Activated T-cell treated with anti-CD3 and anti-CD28 coated beads for 24 hours (primary cell): ENCODE results near the gene CNTROB.

ENCODE experiments used
- DNase-seq: peaks from one replicate; pipeline ENCODE4 v3.0.0-alpha.2; 2020; ENCODE audit warnings: low read depth

CNTROB gene, protein sequence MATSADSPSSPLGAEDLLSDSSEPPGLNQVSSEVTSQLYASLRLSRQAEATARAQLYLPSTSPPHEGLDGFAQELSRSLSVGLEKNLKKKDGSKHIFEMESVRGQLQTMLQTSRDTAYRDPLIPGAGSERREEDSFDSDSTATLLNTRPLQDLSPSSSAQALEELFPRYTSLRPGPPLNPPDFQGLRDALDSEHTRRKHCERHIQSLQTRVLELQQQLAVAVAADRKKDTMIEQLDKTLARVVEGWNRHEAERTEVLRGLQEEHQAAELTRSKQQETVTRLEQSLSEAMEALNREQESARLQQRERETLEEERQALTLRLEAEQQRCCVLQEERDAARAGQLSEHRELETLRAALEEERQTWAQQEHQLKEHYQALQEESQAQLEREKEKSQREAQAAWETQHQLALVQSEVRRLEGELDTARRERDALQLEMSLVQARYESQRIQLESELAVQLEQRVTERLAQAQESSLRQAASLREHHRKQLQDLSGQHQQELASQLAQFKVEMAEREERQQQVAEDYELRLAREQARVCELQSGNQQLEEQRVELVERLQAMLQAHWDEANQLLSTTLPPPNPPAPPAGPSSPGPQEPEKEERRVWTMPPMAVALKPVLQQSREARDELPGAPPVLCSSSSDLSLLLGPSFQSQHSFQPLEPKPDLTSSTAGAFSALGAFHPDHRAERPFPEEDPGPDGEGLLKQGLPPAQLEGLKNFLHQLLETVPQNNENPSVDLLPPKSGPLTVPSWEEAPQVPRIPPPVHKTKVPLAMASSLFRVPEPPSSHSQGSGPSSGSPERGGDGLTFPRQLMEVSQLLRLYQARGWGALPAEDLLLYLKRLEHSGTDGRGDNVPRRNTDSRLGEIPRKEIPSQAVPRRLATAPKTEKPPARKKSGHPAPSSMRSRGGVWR

DNA sequence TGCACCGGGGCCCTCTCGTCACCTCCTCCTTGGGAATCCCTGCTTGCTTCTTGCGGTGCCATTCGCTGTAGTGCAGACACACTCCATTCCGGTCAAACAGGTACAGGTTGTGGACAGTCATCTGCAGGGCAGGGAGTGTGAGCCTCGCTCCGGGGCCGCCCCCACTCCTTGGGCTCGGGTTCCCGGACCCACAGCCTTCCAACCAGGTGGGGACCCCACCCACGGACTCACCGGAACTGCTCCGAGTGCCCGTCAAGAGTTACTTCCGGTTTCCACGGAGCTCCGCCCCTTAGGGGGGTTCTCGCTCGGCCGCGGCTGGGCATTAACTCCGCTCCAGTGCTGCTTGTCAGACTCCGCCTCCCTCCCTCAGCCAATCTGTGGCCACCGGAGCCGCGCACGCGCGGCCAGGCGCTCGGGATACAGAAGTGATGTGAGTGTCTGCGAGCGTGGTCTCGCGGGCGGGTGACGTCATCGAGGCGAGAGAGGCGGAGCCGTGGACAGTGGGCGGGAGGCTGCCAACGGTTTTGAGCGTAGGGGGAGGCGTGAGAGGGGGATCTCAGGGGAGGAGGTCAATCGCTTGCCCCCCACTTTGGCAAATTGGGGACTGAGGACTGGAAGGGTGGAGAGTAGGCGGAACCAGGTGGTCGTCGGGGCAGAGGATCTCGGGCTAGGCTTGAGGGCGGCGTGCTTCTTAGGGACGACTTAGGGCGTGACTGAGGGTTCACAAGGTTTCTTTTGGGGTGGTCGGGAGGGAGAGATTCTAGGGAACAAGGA is at the start of gene CNTROB, which contains the start of gene TRAPPC1:
CNTROB (plus strand) TSS at position 498 of the 774 bp plus-strand sequence. CDS start 874 bp downstream, outside the sequence.
TRAPPC1 (minus strand) TSS at position 238 of the 774 bp plus-strand sequence; CDS start at position 121, 117 bp downstream.
- peak; percentile 99 for DNase-seq

GRCh38 chr17:7882629-7883028 is 49.4 kb upstream of the CNTROB start:
- DNase-seq: no peak

- peak; percentile 27 for DNase-seq
Measured at GRCh38 chr17:7883781-7884386, 48.1 kb upstream of the CNTROB start.

DNA sequence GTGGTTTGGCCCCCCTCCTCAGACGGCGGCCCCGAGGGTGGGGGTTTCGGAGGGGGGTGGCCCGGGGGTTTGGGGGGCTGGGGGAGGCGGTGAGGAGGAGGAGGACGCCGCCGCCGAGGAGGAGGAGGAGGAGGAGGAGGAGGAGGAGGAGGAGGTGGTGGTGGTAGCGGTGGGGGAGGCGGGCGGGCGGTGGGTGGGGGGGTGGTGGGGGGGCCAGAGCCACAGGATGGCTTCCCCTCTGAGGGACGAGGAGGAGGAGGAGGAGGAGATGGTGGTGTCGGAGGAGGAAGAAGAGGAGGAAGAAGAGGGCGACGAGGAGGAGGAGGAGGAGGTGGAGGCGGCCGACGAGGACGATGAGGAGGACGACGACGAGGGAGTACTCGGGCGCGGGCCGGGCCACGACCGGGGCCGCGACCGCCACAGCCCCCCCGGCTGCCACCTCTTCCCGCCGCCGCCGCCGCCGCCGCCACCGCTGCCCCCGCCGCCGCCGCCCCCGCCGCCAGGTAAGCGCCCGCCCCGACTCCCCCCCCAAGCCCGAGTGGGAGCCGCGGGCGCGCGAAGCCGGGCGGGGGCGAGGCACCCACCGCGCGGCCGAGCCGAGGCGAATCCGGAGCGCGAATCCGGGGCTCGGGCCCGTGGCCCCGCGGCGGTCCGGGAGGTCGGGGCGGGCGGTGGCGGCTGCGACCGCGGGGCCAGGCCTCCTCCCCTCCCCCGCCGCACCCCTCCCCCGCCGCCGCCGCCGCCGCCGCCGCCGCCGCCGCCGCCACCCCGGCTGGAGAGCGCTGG is 47.2 kb upstream of the CNTROB start:
- DNase-seq: peak; percentile 18

GRCh38 chr17:7885367-7886226 is 46.4 kb upstream of the CNTROB start:
- DNase-seq: peak; percentile 21

GRCh38 chr17:7886227-7887037 is 45.6 kb upstream of the CNTROB start:
- DNase-seq: peak; percentile 33

DNA sequence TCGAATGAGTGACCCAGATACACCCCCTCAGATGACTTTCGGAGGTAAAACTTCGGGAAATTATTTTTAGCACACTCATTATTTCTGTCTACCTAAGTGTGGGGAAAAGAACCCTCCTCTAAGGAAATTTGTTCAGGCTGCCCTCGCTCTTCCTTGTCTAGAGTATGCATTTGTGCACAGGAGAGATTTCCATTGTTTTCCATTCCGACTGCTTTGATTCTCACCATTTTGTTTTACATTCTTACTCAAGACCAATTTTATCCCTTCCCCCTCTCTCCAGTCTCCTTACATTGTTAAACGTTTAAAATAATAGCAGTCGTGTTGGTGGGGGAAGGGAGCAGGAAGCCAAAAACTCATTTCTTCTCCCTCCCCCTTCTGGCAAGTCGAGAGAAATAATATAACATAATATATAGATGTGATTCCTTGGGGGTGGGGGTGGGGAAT is 44.9 kb upstream of the CNTROB start:
- no peak for DNase-seq

DNA sequence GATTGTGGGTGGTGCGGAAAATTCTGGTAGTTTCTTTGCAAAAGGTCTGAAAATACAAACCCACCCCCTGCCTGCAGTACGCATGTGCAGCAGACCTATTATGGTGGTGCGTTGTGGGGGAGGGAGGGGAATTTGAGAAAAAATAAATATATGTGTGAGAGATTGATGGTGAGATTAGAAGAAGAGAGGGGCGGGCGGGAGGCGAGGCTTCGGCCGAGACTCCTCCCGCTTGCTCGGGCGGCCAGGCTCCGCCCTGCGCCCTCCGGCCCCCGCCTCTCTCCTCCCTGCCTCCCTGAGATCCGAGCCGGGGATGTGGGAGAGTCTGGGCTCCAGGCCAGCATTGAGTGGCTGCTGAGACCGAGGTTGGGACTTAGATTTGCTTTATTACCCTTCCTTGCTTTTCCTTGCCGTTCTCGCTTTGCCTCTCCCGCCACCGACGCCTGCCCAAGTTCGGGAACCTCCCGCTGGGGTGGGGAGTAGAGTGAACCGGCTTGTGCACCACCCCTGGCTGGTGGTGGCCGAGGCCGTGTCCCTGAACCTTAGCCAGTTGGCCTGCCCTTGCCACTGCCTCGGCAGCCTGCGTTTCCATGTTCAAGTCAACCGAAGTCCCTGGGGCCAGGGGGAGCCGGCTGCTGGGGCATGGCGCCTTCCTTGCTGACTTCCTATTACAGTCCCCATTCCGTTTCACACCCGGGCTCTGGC is 44.4 kb upstream of the CNTROB start:
- DNase-seq: peak; percentile 88

DNA sequence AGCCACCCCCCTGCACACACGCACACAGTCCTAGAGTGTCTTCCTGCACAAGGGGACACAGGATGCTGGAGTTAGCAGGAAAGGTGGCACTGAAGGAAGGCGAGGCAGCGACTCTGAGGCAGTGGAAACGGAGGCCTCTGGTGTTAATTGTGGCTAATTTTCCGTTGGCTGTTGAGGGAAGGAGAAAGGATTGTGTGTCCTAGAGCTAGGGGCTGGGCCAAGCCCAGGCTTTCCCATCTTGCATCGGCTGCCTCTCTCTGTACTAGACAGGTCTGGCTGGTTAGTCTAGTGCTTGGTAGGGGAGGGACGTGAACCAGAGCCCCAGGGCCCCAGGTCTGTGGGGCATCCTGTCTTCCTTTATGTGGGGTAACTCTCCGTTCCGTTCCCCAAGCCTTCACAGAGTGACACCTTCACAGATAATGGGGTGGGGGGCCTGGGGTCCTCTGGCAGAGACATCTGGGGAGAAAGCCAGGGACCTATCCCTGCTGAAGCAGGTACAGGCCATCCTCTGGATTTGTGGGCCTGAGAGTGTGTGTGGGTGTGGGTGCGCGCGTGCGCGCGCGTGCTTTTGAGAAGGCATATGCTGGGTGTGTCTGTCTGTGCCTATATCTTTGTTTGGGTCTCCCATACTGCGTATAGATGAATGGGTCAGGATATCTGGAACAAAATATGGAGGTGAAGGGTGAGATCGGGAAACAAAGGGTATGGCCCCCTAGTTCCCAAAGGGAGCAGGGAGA is 43.7 kb upstream of the CNTROB start, which contains the start of gene CHD3:
CHD3 (plus strand) TSS at position 606 of the 737 bp plus-strand sequence. CDS start 212 bp downstream, outside the sequence.
- DNase-seq: peak; percentile 45

DNA sequence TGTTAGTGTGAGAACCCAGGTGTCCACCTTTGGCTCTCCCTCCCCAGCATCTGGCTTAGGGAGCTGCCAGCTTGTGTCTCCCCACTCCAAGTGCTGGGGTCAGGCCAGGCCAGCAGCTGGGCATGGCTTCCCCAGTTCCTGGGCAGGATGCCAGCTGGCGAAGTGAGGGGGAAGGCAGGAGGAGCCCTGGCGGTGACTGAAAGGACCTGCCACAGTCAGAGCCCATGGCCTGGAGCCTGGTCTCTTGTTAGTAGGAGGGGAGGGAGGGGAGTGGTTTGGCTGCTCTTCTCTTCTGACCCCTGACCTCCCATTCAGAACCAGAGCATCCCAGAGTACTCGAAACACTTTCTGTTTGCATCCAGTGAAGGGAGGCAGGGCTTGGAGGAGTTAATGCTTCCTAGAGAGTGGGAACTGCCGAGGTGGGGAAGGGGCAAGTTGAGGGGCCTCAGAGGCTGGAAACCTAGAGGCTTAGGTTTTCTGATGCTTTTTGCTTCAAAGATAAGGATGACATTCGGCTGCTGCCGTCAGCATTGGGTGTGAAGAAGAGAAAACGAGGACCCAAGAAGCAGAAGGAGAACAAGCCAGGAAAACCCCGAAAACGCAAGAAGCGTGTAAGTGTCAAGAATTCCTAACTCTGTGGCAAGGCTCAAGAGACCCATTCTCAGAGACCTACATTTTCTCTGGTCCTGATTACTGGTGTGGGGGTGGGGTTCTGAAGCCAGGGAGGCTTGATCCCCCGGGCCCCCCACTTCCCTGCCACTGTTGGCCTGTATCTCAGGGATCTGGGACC is 42.6 kb upstream of the CNTROB start:
- DNase-seq: no peak

GRCh38 chr17:7893187-7893880 is 38.7 kb upstream of the CNTROB start:
- DNase-seq: no peak

- DNase-seq: no peak
Measured at GRCh38 chr17:7894226-7894625, 37.8 kb upstream of the CNTROB start.

GRCh38 chr17:7894866-7895265 is 37.1 kb upstream of the CNTROB start:
- DNase-seq: no peak

DNA sequence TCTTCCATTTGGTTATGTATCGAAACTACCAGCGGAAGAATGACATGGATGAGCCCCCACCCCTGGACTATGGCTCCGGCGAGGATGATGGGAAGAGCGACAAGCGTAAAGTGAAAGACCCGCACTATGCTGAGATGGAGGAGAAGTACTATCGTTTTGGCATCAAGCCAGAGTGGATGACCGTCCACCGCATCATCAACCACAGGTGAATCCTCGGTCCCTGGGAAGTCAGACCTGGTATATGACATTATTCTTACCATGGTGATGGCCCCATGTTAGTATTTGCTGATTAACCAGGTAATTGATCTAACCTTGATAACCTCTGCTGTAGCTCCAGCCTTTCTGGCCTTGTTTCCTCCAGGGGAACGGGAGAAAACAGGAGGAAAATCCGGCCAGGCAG is 34.9 kb upstream of the CNTROB start:
- DNase-seq: no peak

GRCh38 chr17:7897773-7898172 is 34.2 kb upstream of the CNTROB start:
- no peak for DNase-seq
